SH-SY5Y (cell line): ENCODE data around the gene BAIAP2L2.

ENCODE experiments used
- GATA2 ChIP-seq: IDR thresholded peaks from 2 replicates; pipeline ENCODE4 v1.6.1; 2011; ENCODE audit warnings: mild to moderate bottlenecking, low read depth, low read length
- GATA3 ChIP-seq: IDR thresholded peaks from 2 replicates; pipeline ENCODE4 v1.6.1; 2011; ENCODE audit warnings: low read depth, mild to moderate bottlenecking, low read length, moderate library complexity

GRCh38 chr22:38042488-38042790, 68.0 kb downstream of the BAIAP2L2 start:
- TF ChIP-seq GATA2 = no peak
- no peak for TF ChIP-seq GATA3
